ENCODE results near the gene PRKACB.

- TF ChIP-seq, protein P1, sequence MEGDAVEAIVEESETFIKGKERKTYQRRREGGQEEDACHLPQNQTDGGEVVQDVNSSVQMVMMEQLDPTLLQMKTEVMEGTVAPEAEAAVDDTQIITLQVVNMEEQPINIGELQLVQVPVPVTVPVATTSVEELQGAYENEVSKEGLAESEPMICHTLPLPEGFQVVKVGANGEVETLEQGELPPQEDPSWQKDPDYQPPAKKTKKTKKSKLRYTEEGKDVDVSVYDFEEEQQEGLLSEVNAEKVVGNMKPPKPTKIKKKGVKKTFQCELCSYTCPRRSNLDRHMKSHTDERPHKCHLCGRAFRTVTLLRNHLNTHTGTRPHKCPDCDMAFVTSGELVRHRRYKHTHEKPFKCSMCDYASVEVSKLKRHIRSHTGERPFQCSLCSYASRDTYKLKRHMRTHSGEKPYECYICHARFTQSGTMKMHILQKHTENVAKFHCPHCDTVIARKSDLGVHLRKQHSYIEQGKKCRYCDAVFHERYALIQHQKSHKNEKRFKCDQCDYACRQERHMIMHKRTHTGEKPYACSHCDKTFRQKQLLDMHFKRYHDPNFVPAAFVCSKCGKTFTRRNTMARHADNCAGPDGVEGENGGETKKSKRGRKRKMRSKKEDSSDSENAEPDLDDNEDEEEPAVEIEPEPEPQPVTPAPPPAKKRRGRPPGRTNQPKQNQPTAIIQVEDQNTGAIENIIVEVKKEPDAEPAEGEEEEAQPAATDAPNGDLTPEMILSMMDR (IDR thresholded peaks at IDR 0.05) = no peak
- no peak for TF ChIP-seq POLR2A (IDR thresholded peaks at IDR 0.05)
Measured at GRCh38 chr1:84267476-84267875, 123.4 kb downstream of the PRKACB start.
